Stimulated activated CD4-positive, alpha-beta T cell treated with anti-CD3 and anti-CD28 coated beads, TNF-alpha, amount 100 ng/mL, for 4 hours (primary cell): ENCODE measurements around the gene EIF2S1.
"Not testable (repeated sequence)": the region's sequence is repeated elsewhere in the genome, so short reads cannot be mapped to it uniquely, and the experiment has no call there.

Experiments used
- DNase-seq, 3 experiments: peaks; one replicate each; pipeline ENCODE4 v3.0.0-alpha.2; 2020; ENCODE audit warnings: low read depth in 3 of 3

Gene EIF2S1

DNA sequence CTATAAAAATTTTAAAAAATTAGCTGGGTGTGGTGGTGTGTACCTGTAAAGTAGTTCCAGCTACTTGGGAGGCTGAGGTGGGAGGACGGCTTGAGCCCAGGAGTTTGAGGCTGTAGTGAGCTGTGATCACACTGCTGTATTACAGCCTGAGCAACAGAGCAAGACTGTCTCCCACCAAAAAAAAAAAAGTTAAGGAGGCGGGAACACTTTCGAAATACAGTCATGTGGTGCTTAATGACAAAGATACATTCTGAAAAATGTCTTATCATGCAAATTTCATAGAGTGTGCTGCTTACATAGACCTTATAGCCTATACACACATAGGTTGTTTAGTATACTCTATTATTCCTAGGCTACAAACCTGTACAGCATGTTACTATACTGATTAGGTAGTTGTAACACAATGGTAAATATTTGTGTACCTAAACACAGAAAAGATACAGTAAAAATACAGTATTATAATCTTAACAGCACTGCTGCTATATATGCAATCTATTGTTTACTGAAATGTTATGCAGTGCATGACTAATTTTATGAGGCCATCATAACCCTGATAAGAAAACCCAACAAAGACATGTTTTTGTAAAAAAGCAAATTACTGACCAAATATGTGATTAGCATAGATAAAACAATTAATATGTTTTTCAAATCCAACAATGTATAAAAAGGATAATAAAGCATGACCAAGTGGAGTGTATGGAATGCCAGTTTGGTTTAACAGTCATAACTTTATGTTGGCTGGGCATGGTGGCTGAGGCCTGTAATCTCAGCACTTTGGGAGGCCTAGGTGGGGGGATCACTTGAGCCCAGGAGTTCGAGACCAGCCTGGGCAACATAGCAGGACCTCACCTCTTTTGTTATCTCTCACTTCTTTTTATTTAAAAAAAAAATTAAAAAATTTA, 11.4 kb downstream of the EIF2S1 start:
- no peak for DNase-seq

- DNase-seq: no peak
Measured at GRCh38 chr14:67372833-67373232, 12.7 kb downstream of the EIF2S1 start.

DNA sequence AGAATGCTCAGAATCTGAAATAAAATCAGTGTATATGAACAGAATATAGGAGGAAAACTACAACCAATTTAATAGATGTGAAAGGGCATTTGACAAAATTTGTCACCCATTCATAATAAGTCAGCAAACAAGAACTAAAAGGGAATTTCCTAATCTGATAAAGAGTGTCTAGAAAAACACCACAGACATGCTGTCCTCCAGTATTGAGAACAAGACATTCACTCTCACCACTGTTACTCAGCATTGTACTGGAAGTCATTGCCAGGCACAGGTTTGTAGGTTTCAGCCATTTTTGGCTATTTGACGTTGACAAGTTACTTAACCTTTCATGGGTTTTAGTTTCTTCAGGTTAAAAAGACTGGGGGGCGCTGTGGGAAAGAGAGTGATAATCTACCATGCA, 13.2 kb downstream of the EIF2S1 start:
- no peak for DNase-seq

- no peak for DNase-seq
Measured at GRCh38 chr14:67377916-67378315, 17.8 kb downstream of the EIF2S1 start.

DNA sequence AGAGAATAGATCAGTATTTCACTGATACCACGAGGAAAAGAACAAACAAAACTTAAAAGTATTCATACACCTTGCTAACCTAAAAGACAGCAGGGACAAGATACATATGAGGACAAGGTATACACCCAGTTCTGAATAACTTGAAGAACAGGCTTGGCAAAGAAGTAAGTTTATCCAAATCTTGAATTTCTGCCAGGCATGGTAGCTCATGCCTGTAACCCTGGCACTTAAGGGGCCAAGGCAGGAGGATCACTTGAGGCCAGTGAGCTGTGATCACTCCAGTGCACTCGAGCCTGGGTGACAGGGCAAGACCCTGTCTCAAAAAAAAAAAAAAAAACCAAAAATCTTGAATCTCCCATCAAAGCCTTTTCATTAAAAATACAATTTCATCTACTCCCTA, 25.0 kb downstream of the EIF2S1 start:
- DNase-seq: no peak

DNA sequence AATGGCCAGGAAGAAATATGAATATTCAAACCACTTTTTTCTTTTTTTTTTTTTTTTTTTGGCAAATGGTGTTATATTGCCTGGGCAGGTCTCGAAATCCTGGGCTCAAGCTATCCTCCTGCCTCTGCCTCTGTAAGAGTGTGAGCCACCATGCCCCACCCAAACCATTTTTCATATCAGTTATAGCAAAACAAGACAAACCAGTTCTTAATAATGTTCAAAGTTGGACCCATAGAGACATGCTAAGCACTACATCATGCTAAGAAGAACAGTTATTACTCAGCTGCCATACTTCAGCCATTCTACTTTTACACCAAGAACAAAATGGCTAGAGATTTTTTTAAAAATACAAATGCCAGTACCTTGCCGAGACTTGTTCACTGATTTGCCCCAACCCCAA, 25.5 kb downstream of the EIF2S1 start:
- no peak for DNase-seq

DNA sequence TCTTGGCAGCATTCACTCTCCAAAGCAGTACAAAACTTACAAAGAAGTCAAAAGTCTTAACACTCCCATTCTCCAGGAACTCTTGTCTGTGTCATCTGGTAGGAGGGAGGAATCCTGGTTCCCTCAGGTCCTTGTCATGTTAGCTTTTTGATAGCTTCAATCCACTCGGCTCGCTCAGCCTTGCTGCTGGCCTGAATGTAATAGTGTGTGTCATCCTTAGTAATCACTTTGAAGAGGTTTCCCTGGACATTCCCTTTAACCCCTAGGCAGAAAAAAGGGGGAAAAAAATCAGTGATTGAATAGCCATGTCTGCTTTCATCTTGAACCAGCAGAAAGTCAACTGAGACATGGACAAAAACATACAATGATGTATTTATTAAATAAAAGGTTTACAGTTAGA, 27.1 kb downstream of the EIF2S1 start:
- no peak for DNase-seq

- DNase-seq: no peak
Measured at GRCh38 chr14:67389275-67389674, 29.1 kb downstream of the EIF2S1 start.

- no peak for DNase-seq
Measured at GRCh38 chr14:67389811-67390534, 29.8 kb downstream of the EIF2S1 start.

GRCh38 chr14:67391268-67391667, 31.1 kb downstream of the EIF2S1 start:
- no peak for DNase-seq

GRCh38 chr14:67392123-67392522, 32.0 kb downstream of the EIF2S1 start:
- DNase-seq: no peak

GRCh38 chr14:67392800-67393199, 32.7 kb downstream of the EIF2S1 start:
- DNase-seq: no peak

DNA sequence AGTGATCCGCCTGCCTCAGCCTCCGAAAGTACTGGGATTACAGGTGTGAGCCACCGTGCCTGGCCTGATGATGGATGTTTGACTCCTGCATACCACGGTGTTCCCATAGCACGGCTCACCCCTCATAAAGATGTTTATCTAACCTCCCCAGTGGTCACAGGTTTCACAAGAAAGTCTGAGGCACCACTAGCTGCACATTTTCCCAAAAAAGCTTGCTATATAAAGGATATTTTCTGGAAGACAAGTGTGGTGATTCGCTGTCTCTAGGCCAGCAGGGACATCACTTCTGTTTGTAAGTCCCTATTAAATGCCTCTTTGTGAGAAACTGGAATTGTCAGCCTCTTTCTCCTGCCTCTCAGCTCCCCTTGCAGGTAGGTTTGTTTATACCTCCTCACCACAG, 33.6 kb downstream of the EIF2S1 start:
- no peak for DNase-seq

- no peak for DNase-seq
Measured at GRCh38 chr14:67395086-67395875, 35.2 kb downstream of the EIF2S1 start.

DNA sequence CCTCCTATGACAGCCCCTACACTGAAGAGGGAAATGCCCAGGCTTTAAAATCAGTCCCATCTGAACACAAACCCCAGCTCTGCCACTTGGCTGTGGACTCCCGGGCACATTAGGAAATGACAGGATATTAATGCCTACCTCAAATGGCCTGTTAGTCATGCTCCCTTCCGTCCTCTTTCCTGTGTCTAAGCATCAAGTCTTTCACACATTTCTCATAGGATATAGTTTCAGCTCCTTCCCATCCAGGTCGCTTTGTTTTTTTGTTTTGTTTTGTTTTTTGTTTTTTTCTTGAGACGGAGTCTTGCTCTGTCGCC, 35.7 kb downstream of the EIF2S1 start:
- no peak for DNase-seq

DNA sequence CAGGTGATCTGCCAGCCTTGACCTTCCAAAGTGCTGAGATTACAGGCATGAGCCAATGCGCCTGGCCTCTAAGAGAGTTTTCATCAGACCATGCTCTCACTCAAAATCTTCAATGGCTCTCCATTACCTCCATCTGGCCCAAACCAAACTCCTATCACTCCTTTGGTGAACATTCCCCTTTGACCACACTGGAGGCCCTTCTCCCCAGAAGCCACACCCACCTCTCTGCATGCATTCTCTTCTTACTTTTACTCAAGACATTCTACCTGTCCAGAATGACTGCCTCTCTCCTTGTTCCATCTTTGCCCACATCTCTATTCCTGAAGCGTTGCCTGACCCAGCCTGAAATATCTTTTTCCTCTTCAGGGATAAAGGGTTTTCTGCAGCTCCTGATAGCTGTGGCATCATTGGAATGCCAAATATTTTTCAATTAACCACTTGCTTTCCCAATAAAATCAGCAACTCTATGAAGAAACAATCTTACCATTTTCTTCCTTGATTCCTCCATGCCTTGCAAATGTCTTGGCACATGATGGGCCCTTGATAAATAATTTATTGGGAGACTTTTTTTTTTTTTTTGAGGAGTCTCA, 36.3 kb downstream of the EIF2S1 start:
- no peak for DNase-seq

DNA sequence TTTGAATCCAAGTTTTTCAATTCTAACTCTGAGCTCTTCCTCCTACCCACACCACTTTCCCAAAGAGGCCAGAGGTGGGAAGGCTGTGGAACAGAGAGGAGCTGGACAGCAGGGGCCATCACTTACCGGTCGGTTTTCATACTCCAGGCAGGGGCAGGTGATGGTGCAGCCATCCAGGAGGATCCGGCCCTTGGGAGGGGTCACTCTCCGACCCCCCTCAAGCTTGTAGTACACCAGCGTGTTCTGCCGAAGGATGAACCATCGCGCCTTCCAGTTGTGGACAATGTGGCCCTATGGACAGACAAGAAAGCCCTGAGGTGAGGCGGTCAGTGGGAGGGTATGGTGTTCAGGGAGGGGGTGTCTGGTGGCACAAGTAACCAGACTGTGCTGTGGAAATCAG, 37.4 kb downstream of the EIF2S1 start:
- no peak for DNase-seq

GRCh38 chr14:67400434-67400833, 40.3 kb downstream of the EIF2S1 start:
- DNase-seq: no peak

DNA sequence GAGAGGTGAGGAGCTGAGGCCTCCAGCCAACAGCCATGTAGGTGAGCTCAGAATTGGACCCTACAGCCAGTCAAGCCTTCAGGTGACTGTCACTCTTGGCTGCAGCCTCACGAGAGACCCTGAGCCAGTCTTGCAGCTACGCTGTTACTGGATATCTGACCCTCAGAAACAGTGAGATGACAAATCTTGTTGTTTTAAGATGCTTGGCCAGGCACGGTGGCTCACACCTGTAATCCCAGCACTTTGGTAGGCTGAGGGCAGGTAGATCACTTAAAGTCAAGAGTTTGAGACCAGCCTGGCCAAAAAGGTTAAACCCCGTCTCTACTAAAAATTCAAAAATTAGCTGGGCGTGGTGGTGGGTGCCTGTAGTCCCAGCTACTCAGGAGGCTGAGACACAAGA, 45.6 kb downstream of the EIF2S1 start:
- no peak for DNase-seq

GRCh38 chr14:67408122-67408801, 48.1 kb downstream of the EIF2S1 start:
- not testable (repeated sequence) for DNase-seq

- no peak for DNase-seq
Measured at GRCh38 chr14:67409461-67409860, 49.3 kb downstream of the EIF2S1 start.

GRCh38 chr14:67410313-67410712, 50.2 kb downstream of the EIF2S1 start:
- no peak for DNase-seq
